ENCODE measurements around the gene KDM3B.

GRCh38 chr5:138458856-138459255 is 106.4 kb downstream of the KDM3B start:
- TF ChIP-seq CTCF (IDR thresholded peaks at IDR 0.05) (no peak), POLR2A (IDR thresholded peaks at IDR 0.05) (no peak)

Data from uterus (tissue), 2 donors.